ENCODE measurements around the gene CH25H. TPM values are rescaled to one million over a fixed set of nuclear protein-coding genes. Genes with fewer than 3 reads are reported as not detected.
A peak's percentile ranks its signal among the peaks of the same experiment; 100 is the strongest.

The CH25H gene
- total and polyA plus RNA-seq, 12 donors = 0.80 to 16.3 (median 4.9) TPM; not detected in 1

- H3K27ac ChIP-seq = peak overlapping the region in 1 of 5 donors; percentile 23
- H3K4me3 ChIP-seq = no peak overlapping the region
- no peaks in the 10 kb centered on the region for H3K27me3 ChIP-seq
- 80 to 91% (median 86%) methylated on average over 3 to 4 of the region's 4 CpGs for WGBS, 4 donors
- peaks cover 0 to 13% of the 10 kb centered on the region in 2 donors for H3K36me3 ChIP-seq (replicated peaks in 1 of 2)
- H3K9me3 ChIP-seq (replicated peaks in 1 of 3) = no peaks in the 10 kb centered on the region
- intact Hi-C loops (cut with DNase I) = loop anchor here (5.0 to 10.0 kb wide), 4 partner anchors 195 to 385 kb away; no protein-coding TSS in a partner anchor
- DNase-seq = peak in 1 of 7 donors; percentile 22
- TF ChIP-seq, protein P1, sequence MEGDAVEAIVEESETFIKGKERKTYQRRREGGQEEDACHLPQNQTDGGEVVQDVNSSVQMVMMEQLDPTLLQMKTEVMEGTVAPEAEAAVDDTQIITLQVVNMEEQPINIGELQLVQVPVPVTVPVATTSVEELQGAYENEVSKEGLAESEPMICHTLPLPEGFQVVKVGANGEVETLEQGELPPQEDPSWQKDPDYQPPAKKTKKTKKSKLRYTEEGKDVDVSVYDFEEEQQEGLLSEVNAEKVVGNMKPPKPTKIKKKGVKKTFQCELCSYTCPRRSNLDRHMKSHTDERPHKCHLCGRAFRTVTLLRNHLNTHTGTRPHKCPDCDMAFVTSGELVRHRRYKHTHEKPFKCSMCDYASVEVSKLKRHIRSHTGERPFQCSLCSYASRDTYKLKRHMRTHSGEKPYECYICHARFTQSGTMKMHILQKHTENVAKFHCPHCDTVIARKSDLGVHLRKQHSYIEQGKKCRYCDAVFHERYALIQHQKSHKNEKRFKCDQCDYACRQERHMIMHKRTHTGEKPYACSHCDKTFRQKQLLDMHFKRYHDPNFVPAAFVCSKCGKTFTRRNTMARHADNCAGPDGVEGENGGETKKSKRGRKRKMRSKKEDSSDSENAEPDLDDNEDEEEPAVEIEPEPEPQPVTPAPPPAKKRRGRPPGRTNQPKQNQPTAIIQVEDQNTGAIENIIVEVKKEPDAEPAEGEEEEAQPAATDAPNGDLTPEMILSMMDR (IDR thresholded peaks at IDR 0.05) = no peak
- no peak for TF ChIP-seq POLR2A (IDR thresholded peaks at IDR 0.05)
- peaks cover 0 to 12% of the 10 kb centered on the region in 2 donors for H3K4me1 ChIP-seq (replicated peaks in 1 of 2)
These were observed 12.5 kb upstream of the CH25H start for GRCh38 chr10:89219513-89220218.

- Histone ChIP-seq H3K36me3 (replicated peaks in 1 of 2) (peaks cover 0 to 13% of the 10 kb centered on the region in 2 donors), H3K27ac (peak overlapping the region in 4 of 5 donors; percentile 7 to 75 (median 44)), H3K9me3 (replicated peaks in 1 of 3) (no peaks in the 10 kb centered on the region), H3K4me3 (peak overlapping the region in 1 of 4 donors; percentile 1), H3K27me3 (no peaks in the 10 kb centered on the region), H3K4me1 (replicated peaks in 1 of 2) (peaks cover 5 to 19% of the 10 kb centered on the region in 2 donors)
- no peak for TF ChIP-seq POLR2A (IDR thresholded peaks at IDR 0.05)
- TF ChIP-seq, protein P1 (IDR thresholded peaks at IDR 0.05) = peak; percentile 62 to 90 (median 74)
- WGBS, 4 donors = 6 to 11% (median 9%) methylated on average over 6 of the region's 6 CpGs
- intact Hi-C loops (cut with DNase I) = loop anchor here (5.0 to 10.0 kb wide), 4 partner anchors 193 to 383 kb away; no protein-coding TSS in a partner anchor
- peak in 6 of 7 donors; percentile 58 to 85 (median 70) for DNase-seq
These were observed 10.2 kb upstream of the CH25H start for GRCh38 chr10:89217057-89217990.

- 90 to 97% (median 95%) methylated on average over 2 of the region's 2 CpGs for WGBS, 4 donors
- H3K27ac ChIP-seq = no peak overlapping the region
- no peak for TF ChIP-seq POLR2A (IDR thresholded peaks at IDR 0.05)
- TF ChIP-seq, protein P1 (IDR thresholded peaks at IDR 0.05) = no peak
- H3K4me1 ChIP-seq (replicated peaks in 1 of 2) = peaks cover 5 to 19% of the 10 kb centered on the region in 2 donors
- no peaks in the 10 kb centered on the region for H3K9me3 ChIP-seq (replicated peaks in 1 of 3)
- H3K36me3 ChIP-seq (replicated peaks in 1 of 2) = peaks cover 0 to 9% of the 10 kb centered on the region in 2 donors
- DNase-seq = no peak
- no peaks in the 10 kb centered on the region for H3K27me3 ChIP-seq
- no peak overlapping the region for H3K4me3 ChIP-seq
- intact Hi-C loops (cut with DNase I) = loop anchor here (5.0 to 10.0 kb wide), 4 partner anchors 191 to 381 kb away; no protein-coding TSS in a partner anchor
These were observed 8.9 kb upstream of the CH25H start for GRCh38 chr10:89216056-89216455.

DNA sequence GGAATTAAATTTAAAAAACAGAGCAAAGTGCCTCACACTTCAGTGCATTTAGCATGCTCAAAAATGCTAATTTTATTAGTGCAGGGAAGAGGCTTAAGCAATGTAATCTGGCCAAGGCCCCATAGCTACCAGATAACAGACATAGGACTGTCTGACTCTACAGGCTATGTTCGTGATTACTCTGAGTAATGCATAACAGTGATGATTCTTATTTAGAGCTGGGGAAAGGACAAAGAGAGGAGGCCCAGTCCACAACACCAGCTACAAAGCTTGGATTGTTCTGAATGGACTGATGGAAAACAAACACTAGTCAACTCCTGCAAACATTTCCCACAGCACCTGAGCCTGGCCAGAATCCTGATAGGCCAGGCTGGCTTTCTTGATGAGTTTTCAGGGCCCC is 8.4 kb upstream of the CH25H start:
- H3K27me3 ChIP-seq = no peaks in the 10 kb centered on the region
- intact Hi-C loops (cut with DNase I) = loop anchor here (5.0 to 10.0 kb wide), 4 partner anchors 191 to 381 kb away; no protein-coding TSS in a partner anchor
- H3K27ac ChIP-seq = no peak overlapping the region
- no peak for DNase-seq
- TF ChIP-seq, protein P1 (IDR thresholded peaks at IDR 0.05) = no peak
- TF ChIP-seq POLR2A (IDR thresholded peaks at IDR 0.05) = no peak
- H3K4me1 ChIP-seq (replicated peaks in 1 of 2) = peaks cover 5 to 19% of the 10 kb centered on the region in 2 donors
- no peak overlapping the region for H3K4me3 ChIP-seq
- WGBS, 4 donors = 52 to 64% (median 58%) methylated on average over 1 of the region's 1 CpG
- peaks cover 0 to 9% of the 10 kb centered on the region in 2 donors for H3K36me3 ChIP-seq (replicated peaks in 1 of 2)
- no peaks in the 10 kb centered on the region for H3K9me3 ChIP-seq (replicated peaks in 1 of 3)
